OCI-LY3 (cell line): ENCODE data around the gene GPHN.

ENCODE experiments used
- CTCF ChIP-seq: fragments of 200-600, 300-600 bp; sonication (generic); IDR thresholded peaks from 2 replicates; pipeline ENCODE4 v1.5.1; 2014; ENCODE audit warnings: antibody characterized with exemption, low read length, low read depth
- EZH2phosphoT487 ChIP-seq: fragments of 200-600 bp; shearing (Covaris generic); IDR thresholded peaks from 2 replicates; pipeline ENCODE4 v1.6.1; 2018; ENCODE audit warnings: antibody characterized with exemption, mixed run types, low read depth

- TF ChIP-seq CTCF (no peak), EZH2phosphoT487 (no peak)
Measured at GRCh38 chr14:66652525-66653106, 144.7 kb downstream of the GPHN start.
